Measurements from ENCODE around the gene IDH2. TPM values are rescaled to one million over a fixed set of nuclear protein-coding genes. Genes with fewer than 3 reads are reported as not detected.
A peak's percentile ranks its signal among the peaks of the same experiment; 100 is the strongest.

IDH2 gene
- total and polyA plus RNA-seq, 2 of the 13 experiments (the other 11 are each of a cell fraction or from before 2014, with no cell fraction given), result 121 to 145 TPM

DNA sequence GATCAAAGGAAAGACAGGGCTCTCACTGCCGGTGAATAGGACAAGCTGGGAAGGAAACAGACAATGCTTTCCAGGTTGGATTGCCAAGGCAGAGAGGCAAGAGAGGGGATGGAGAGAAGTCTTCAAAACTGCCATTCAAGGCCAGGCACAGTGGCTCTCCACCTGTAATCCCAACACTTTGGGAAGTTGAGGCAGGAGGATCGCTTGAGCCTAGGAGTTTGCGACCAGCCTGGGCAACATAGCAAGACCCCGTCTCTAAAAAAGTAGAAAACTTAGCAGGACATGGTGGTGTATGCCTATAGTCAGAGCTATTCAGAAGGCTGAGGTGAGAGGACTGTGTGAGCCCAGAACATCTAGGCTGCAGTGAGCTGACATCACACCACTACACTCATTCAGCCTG, 43.5 kb upstream of the IDH2 start:
- WGBS (ENCODE audit: low lambda C conversion rate), result 64% methylated on average over 4 of the region's 4 CpGs
- H3K9me3 ChIP-seq (ENCODE audit: low read length), result no peaks in the 10 kb centered on the region
- H3K4me1 ChIP-seq (ENCODE audit: insufficient read depth, low read length), result peaks cover 72% of the 10 kb centered on the region
- TF ChIP-seq ZNF121 (CRISPR knock-in tag; IDR thresholded peaks at IDR 0.05) (peak; percentile 93), ZNF225 (CRISPR knock-in tag; IDR thresholded peaks at IDR 0.05) (no peak)
- TF ChIP-seq, protein P1, sequence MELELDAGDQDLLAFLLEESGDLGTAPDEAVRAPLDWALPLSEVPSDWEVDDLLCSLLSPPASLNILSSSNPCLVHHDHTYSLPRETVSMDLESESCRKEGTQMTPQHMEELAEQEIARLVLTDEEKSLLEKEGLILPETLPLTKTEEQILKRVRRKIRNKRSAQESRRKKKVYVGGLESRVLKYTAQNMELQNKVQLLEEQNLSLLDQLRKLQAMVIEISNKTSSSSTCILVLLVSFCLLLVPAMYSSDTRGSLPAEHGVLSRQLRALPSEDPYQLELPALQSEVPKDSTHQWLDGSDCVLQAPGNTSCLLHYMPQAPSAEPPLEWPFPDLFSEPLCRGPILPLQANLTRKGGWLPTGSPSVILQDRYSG (CRISPR knock-in tag; IDR thresholded peaks at IDR 0.05), result no peak
- BruUV-seq (replicated peaks), result no TSS peak
- H3K79me2 ChIP-seq (ENCODE audit: insufficient read depth, low read length), result no peaks in the 10 kb centered on the region
- H3K27ac ChIP-seq (ENCODE audit: extremely low read length, insufficient read depth, low read length), result no peak overlapping the region
- H2AFZ ChIP-seq (ENCODE audit: low read length), result peak overlapping the region; percentile 34
- intact Hi-C loops (cut with micrococcal nuclease; ENCODE audit: unreplicated experiment) (no loop called here), in situ Hi-C loops (cut with HindIII; ENCODE audit: extremely low pct_ligation_motif_present, low pct_unique_long_range_greater_than_20kb) (no loop called here)
- POLR2A ChIA-PET, result interaction anchor here (0.9 kb wide), 1 partner anchor 10 kb away, joined by 4 read pairs; no protein-coding TSS in a partner anchor
- no peak overlapping the region for H3K9ac ChIP-seq (ENCODE audit: insufficient read depth, low read depth, low read length)
- DNase-seq (ENCODE audit: low spot score) (no peak), FAIRE-seq (no peak), ATAC-seq (no peak)
- no peaks in the 10 kb centered on the region for H4K20me1 ChIP-seq (ENCODE audit: insufficient read depth, low read length)
- H3K4me2 ChIP-seq (ENCODE audit: low read depth, low read length), result peak overlapping the region; percentile 64; the same call in 1 of the 2 replicates
- H3K36me3 ChIP-seq (replicated peaks in 1 of 2; ENCODE audit: control insufficient read depth in 1 of 2, insufficient read depth in 2 of 2, low read length in 2 of 2), result no peaks in the 10 kb centered on the region
- peaks cover 0 to 13% of the 10 kb centered on the region in 2 experiments; a peak in 4 of 5 replicates for H3K27me3 ChIP-seq (ENCODE audit: control insufficient read depth in 1 of 2, insufficient read depth in 2 of 2, low read length in 2 of 2)
- CTCF ChIA-PET (ENCODE audit: low intra/inter-chr PET ratio, low total read pairs), result no interaction called here
- peak overlapping the region in 1 of 3 experiments; percentile 26; a peak in 1 of 6 replicates for H3K4me3 ChIP-seq (replicated peaks in 1 of 3; ENCODE audit: insufficient read depth in 1 of 3, low read depth in 2 of 3, low read length in 3 of 3)

DNA sequence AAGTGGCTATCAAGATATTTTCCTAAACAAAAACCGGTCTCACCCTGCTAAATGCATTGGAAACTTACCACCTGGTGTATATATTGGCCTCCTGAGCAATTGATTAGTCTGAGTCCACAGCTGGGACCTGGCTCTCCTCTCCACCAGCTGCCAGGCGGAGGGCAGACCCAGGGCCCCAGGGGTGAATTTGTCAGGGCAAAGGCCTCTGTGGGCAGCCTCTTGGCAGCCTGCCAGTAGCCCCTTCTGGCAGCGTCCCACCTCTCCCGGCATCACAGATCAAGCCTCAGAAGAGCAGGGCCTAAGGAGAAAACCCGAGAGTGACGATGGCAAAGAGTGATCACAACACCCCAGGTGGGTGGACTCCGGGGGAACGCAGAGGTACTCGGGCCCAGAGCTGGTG, 43.0 kb upstream of the IDH2 start:
- H3K4me2 ChIP-seq (ENCODE audit: low read depth, low read length), result peak overlapping the region; percentile 64; the same call in 1 of the 2 replicates
- H2AFZ ChIP-seq (ENCODE audit: low read length), result peak overlapping the region; percentile 34
- H3K36me3 ChIP-seq (replicated peaks in 1 of 2; ENCODE audit: control insufficient read depth in 1 of 2, insufficient read depth in 2 of 2, low read length in 2 of 2), result no peaks in the 10 kb centered on the region
- DNase-seq (ENCODE audit: low spot score) (no peak), ATAC-seq (no peak), FAIRE-seq (no peak)
- no peaks in the 10 kb centered on the region for H4K20me1 ChIP-seq (ENCODE audit: insufficient read depth, low read length)
- H3K27me3 ChIP-seq (ENCODE audit: control insufficient read depth in 1 of 2, insufficient read depth in 2 of 2, low read length in 2 of 2), result peaks cover 0 to 13% of the 10 kb centered on the region in 2 experiments; a peak in 4 of 5 replicates
- H3K9me3 ChIP-seq (ENCODE audit: low read length), result no peaks in the 10 kb centered on the region
- H3K9ac ChIP-seq (ENCODE audit: insufficient read depth, low read depth, low read length), result no peak overlapping the region
- intact Hi-C loops (cut with micrococcal nuclease; ENCODE audit: unreplicated experiment) (no loop called here), in situ Hi-C loops (cut with HindIII; ENCODE audit: extremely low pct_ligation_motif_present, low pct_unique_long_range_greater_than_20kb) (no loop called here)
- H3K27ac ChIP-seq (ENCODE audit: extremely low read length, insufficient read depth, low read length), result no peak overlapping the region
- H3K4me3 ChIP-seq (replicated peaks in 1 of 3; ENCODE audit: insufficient read depth in 1 of 3, low read depth in 2 of 3, low read length in 3 of 3), result peak overlapping the region in 1 of 3 experiments; percentile 26; a peak in 1 of 6 replicates
- ChIA-PET CTCF (ENCODE audit: low intra/inter-chr PET ratio, low total read pairs) (no interaction called here), POLR2A (interaction anchor here (0.9 kb wide), 1 partner anchor 10 kb away, joined by 4 read pairs; no protein-coding TSS in a partner anchor)
- BruUV-seq (replicated peaks), result no TSS peak
- no peaks in the 10 kb centered on the region for H3K79me2 ChIP-seq (ENCODE audit: insufficient read depth, low read length)
- H3K4me1 ChIP-seq (ENCODE audit: insufficient read depth, low read length), result peaks cover 67% of the 10 kb centered on the region
- 10% methylated on average over 9 of the region's 9 CpGs for WGBS (ENCODE audit: low lambda C conversion rate)
- no peak for TF ChIP-seq RCOR2 (CRISPR knock-in tag; IDR thresholded peaks at IDR 0.05)
- TF ChIP-seq, protein P2, sequence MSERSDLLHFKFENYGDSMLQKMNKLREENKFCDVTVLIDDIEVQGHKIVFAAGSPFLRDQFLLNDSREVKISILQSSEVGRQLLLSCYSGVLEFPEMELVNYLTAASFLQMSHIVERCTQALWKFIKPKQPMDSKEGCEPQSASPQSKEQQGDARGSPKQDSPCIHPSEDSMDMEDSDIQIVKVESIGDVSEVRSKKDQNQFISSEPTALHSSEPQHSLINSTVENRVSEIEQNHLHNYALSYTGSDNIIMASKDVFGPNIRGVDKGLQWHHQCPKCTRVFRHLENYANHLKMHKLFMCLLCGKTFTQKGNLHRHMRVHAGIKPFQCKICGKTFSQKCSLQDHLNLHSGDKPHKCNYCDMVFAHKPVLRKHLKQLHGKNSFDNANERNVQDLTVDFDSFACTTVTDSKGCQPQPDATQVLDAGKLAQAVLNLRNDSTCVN (CRISPR knock-in tag; IDR thresholded peaks at IDR 0.05; ENCODE audit: borderline replicate concordance), result no peak
- no peak for TF ChIP-seq ZNF468 (CRISPR knock-in tag; IDR thresholded peaks at IDR 0.05)
- TF ChIP-seq, protein P3, sequence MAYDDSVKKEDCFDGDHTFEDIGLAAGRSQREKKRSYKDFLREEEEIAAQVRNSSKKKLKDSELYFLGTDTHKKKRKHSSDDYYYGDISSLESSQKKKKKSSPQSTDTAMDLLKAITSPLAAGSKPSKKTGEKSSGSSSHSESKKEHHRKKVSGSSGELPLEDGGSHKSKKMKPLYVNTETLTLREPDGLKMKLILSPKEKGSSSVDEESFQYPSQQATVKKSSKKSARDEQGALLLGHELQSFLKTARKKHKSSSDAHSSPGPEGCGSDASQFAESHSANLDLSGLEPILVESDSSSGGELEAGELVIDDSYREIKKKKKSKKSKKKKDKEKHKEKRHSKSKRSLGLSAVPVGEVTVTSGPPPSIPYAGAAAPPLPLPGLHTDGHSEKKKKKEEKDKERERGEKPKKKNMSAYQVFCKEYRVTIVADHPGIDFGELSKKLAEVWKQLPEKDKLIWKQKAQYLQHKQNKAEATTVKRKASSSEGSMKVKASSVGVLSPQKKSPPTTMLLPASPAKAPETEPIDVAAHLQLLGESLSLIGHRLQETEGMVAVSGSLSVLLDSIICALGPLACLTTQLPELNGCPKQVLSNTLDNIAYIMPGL (CRISPR knock-in tag; IDR thresholded peaks at IDR 0.05; ENCODE audit: borderline replicate concordance in 1 of 2, low read depth in 1 of 2), result no peak
- TF ChIP-seq KLF13 (CRISPR knock-in tag; IDR thresholded peaks at IDR 0.05), result no peak
- TF ChIP-seq HES4 (CRISPR knock-in tag; IDR thresholded peaks at IDR 0.05; ENCODE audit: borderline replicate concordance), result no peak
- TF ChIP-seq HNRNPL (IDR thresholded peaks at IDR 0.05; ENCODE audit: low read depth, low read length), result peak; percentile 67; the same call in 1 of the 2 replicates
- TF ChIP-seq, protein P4, sequence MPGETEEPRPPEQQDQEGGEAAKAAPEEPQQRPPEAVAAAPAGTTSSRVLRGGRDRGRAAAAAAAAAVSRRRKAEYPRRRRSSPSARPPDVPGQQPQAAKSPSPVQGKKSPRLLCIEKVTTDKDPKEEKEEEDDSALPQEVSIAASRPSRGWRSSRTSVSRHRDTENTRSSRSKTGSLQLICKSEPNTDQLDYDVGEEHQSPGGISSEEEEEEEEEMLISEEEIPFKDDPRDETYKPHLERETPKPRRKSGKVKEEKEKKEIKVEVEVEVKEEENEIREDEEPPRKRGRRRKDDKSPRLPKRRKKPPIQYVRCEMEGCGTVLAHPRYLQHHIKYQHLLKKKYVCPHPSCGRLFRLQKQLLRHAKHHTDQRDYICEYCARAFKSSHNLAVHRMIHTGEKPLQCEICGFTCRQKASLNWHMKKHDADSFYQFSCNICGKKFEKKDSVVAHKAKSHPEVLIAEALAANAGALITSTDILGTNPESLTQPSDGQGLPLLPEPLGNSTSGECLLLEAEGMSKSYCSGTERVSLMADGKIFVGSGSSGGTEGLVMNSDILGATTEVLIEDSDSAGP (CRISPR knock-in tag; IDR thresholded peaks at IDR 0.05; ENCODE audit: borderline replicate concordance), result no peak
- no peak for TF ChIP-seq ZC3H4 (CRISPR knock-in tag; IDR thresholded peaks at IDR 0.05; ENCODE audit: borderline replicate concordance)
